GM20431 (cell line): ENCODE data around the gene ASB9.
"Not testable (repeated sequence)": the region's sequence is repeated elsewhere in the genome, so short reads cannot be mapped to it uniquely, and the experiment has no call there.

ENCODE experiments used
- in situ Hi-C: fragments of 300-500 bp; cut with MseI, MboI; formaldehyde crosslinking; loops from one replicate; pipeline ENCODE4 v1.15.0; 2020; ENCODE audit warnings: low sequenced_read_pairs; ENCODE audit not compliant: unreplicated experiment

Gene ASB9

GRCh38 chrX:15242899-15243555 lies 26.9 kb downstream of the ASB9 start:
- in situ Hi-C loops, result no loop called here

GRCh38 chrX:15241301-15241700 lies 28.6 kb downstream of the ASB9 start:
- in situ Hi-C loops, result no loop called here

GRCh38 chrX:15240414-15240813 lies 29.5 kb downstream of the ASB9 start:
- in situ Hi-C loops, result no loop called here

- in situ Hi-C loops, result no loop called here
Measured at GRCh38 chrX:15236146-15236545, 33.7 kb downstream of the ASB9 start.

GRCh38 chrX:15235001-15235400 lies 34.9 kb downstream of the ASB9 start:
- in situ Hi-C loops, result no loop called here

- in situ Hi-C loops, result no loop called here
Measured at GRCh38 chrX:15233416-15234015, 36.4 kb downstream of the ASB9 start.

- in situ Hi-C loops, result no loop called here
Measured at GRCh38 chrX:15224747-15225146, 45.1 kb downstream of the ASB9 start.

- in situ Hi-C loops, result no loop called here
Measured at GRCh38 chrX:15221321-15221720, 48.6 kb downstream of the ASB9 start.

- in situ Hi-C loops, result no loop called here
Measured at GRCh38 chrX:15217161-15217560, 52.7 kb downstream of the ASB9 start.

- in situ Hi-C loops, result no loop called here
Measured at GRCh38 chrX:15216280-15216679, 53.6 kb downstream of the ASB9 start.

- in situ Hi-C loops, result no loop called here
Measured at GRCh38 chrX:15215366-15215765, 54.5 kb downstream of the ASB9 start.

- in situ Hi-C loops, result no loop called here
Measured at GRCh38 chrX:15214588-15214987, 55.3 kb downstream of the ASB9 start.

GRCh38 chrX:15209096-15209495 lies 60.8 kb downstream of the ASB9 start:
- in situ Hi-C loops, result no loop called here

GRCh38 chrX:15207994-15208393 lies 61.9 kb downstream of the ASB9 start:
- in situ Hi-C loops, result no loop called here

GRCh38 chrX:15207384-15207783 lies 62.5 kb downstream of the ASB9 start:
- in situ Hi-C loops, result no loop called here

- in situ Hi-C loops, result no loop called here
Measured at GRCh38 chrX:15206306-15206705, 63.6 kb downstream of the ASB9 start.

- in situ Hi-C loops, result no loop called here
Measured at GRCh38 chrX:15204130-15204751, 65.6 kb downstream of the ASB9 start.

GRCh38 chrX:15203694-15204093 lies 66.2 kb downstream of the ASB9 start:
- in situ Hi-C loops, result no loop called here

- in situ Hi-C loops, result no loop called here
Measured at GRCh38 chrX:15202454-15203177, 67.3 kb downstream of the ASB9 start.

GRCh38 chrX:15200871-15201270 lies 69.0 kb downstream of the ASB9 start:
- in situ Hi-C loops, result no loop called here

- in situ Hi-C loops, result not testable (repeated sequence)
Measured at GRCh38 chrX:15198608-15199202, 71.2 kb downstream of the ASB9 start.
